CD4-positive, alpha-beta T cell treated with Interferon alpha-2 for 1 hour (primary cell): ENCODE measurements around the gene TMEM80.
"Not testable (repeated sequence)": the region's sequence is repeated elsewhere in the genome, so short reads cannot be mapped to it uniquely, and the experiment has no call there.

ENCODE experiments used
- DNase-seq, 2 donors: peaks; one replicate each; pipeline ENCODE4 v3.0.0-alpha.2; 2020 to 2022

The TMEM80 gene

DNA sequence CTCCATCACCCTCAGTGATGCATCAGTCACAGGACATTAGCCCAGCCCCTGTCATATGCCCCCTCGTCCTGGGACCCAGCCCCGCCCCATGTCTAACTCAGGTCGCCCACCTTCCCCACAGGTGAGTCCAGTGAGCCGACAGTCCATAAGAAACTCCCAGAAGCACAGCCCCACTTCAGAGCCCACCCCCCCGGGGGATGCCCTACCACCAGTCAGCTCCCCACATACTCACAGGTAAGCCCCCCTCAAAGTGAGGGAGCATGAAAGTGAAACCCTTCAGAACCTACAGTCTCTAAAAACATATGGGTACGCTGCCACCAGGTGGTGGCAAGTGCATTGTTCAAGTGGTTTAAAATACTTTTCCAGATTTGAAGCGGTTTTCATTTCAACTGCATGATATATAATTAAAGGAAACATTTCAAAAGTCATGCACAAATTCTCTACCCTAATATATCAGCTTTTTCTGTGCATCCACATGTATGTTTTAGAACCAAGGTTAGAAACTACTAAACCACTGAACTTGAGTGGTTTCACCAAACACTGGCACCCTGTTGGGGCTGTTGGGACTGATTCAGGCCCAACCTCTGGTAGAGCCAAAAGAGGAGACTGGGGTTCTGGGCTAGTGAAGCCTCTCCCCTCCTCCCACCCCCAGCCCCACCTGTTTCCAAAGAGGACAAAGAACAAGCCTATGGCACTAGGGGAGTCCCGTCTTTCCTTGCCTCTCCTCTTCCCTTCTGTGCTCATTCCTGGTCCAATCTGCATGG lies 27.7 kb downstream of the TMEM80 start:
- DNase-seq: peak; percentile 66 to 75

DNA sequence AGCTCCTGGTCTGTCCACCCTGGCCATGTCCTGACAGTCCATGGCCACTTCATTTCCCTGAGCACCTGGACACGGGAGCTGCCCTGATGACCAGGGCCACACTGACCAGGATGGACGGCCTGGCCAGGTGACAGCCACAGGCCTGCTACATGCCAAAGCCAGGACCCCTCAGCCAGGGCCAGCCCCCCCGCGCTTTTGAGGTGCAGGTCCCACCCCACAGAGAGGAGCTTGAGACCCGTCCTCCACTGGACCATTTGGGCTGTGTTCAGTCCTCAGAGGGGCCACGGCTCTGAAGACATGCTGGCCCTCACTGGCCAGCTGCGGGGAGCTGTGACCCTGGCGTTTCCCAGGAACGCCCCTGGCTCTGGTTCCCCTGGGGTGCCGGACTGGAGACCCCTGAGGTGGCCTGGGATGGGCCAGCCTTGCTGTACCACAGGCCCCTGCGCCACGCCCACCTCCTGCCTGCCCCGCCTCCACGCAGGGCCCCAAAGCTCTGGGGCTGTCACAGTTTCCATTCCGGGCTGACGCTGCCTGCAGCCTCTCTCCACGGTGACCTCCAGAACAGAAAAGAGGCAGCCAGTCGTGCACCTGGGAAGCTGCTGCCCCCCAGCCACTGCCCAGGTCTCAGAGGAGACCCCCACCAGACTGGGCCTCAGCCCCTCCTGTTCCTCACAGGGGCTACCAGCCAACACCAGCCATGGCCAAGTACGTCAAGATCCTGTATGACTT lies 28.6 kb downstream of the TMEM80 start:
- DNase-seq: no peak

GRCh38 chr11:724778-725386 lies 29.3 kb downstream of the TMEM80 start:
- no peak for DNase-seq

GRCh38 chr11:725624-726202 lies 30.1 kb downstream of the TMEM80 start:
- DNase-seq: no peak

GRCh38 chr11:726278-727220 lies 30.9 kb downstream of the TMEM80 start:
- DNase-seq: peak; percentile 37 to 60

DNA sequence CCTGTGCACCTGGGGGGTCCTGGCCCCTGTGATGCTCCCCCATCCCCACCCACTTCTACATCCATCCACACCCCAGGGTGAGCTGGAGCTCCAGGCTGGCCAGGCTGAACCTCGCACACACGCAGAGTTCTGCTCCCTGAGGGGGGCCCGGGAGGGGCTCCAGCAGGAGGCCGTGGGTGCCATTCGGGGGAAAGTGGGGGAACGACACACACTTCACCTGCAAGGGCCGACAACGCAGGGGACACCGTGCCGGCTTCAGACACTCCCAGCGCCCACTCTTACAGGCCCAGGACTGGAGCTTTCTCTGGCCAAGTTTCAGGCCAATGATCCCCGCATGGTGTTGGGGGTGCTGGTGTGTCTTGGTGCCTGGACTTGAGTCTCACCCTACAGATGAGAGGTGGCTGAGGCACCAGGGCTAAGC lies 31.7 kb downstream of the TMEM80 start:
- no peak for DNase-seq

DNA sequence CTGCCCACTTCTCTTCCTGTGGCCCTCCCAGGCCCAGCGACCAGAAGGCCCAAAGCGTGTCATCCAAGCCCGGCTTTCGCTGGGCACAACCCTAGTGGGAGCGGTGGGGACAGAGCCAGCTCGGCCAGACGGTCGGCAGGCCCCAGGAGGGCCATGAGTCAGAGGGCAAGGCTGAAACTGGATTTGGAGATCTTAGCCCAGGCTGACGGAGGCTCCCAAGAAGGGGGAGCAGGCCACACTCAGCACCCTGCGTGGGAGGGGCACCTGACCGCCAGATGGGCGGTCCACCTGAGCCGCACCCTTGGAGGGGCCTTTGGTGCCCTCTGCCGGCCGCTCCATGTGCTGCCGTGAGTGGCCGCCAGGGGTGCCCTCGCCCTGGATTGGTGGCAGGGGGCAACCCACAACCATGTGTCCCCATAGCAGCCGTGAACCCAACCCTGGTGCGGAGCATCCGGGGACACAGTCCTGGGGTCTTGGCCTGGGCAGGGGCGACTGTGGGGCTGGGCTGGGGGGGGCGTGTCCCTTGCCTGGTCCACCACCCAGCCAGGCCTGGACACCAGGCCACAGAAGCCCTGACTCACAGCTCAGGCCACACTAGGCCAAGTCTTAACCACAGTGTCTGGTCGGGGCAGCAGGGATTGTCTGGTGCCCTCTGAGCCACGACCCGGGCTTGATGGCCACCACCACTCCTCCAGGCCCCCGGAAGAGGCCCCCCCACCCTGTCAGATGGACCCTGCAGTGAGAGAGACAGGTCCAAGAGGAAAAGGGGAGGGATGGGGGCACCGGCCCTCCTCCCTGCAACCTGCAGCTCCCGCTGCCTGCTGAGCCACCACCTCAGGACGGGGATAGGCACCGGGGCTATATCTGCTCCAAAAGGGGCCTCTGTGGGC lies 32.5 kb downstream of the TMEM80 start:
- peak; percentile 78 to 86 for DNase-seq

GRCh38 chr11:728901-729491 lies 33.4 kb downstream of the TMEM80 start:
- no peak for DNase-seq

- no peak for DNase-seq
These were observed 34.0 kb downstream of the TMEM80 start for GRCh38 chr11:729492-730074.

DNA sequence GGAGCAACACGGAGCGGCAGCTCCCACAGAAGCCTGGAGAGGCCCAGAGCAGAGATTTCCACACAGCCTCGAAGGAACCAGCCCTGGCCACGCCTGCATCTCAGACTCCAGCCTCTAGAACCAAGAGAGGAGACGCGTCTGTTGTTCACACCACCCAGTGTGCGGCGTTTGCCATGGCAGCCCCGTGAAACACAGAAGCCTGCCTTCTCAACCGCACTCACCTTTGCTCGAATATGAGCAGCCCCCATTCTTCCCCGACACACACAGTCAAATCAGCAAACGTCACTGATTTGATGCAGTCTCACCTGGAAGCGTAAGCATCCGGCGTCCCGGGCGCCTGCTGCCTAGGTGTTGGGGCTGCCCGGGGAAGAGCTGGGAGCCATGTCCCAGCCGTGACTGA lies 37.5 kb downstream of the TMEM80 start:
- no peak for DNase-seq

- not testable (repeated sequence) for DNase-seq
These were observed 38.9 kb downstream of the TMEM80 start for GRCh38 chr11:734541-734940.

DNA sequence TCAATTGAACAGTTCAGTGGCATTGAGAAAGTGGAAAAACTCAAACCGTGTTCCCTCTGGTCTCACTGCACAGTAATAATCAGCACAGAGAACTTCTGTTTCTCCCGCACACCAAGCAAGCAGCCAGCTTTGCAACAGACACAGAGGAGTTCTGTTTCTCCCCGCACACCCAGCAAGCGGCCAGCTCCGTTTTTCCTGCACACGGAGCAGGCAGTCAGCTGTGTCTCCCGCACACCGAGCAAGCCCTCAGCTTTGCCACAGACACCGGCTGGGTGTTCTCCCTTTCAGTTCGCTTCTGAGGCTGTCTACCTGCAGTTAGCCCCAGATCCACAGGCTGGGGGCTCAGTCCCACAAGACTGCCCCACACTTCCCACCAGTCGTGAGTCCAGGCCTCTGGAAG lies 41.8 kb downstream of the TMEM80 start:
- no peak for DNase-seq

DNA sequence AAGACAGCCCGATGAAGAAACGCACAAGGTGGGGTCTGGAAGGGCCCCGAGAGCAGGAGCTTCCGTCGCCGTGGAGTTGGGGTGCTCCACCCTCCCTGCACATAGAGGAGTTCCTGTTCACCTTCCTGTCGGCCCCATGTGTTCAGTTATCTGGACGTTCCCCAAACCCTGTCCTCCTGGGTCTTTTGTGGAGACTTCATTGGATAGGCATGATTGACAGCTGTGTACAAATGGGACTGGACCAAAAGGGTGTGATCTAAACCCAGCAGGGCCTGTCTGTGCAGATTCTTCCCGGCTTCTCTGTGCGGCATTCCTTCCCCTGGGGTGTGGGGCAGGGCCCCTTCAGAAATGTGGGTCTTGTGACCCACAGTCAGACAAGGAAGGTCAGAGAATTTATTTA lies 42.3 kb downstream of the TMEM80 start:
- DNase-seq: not testable (repeated sequence)

DNA sequence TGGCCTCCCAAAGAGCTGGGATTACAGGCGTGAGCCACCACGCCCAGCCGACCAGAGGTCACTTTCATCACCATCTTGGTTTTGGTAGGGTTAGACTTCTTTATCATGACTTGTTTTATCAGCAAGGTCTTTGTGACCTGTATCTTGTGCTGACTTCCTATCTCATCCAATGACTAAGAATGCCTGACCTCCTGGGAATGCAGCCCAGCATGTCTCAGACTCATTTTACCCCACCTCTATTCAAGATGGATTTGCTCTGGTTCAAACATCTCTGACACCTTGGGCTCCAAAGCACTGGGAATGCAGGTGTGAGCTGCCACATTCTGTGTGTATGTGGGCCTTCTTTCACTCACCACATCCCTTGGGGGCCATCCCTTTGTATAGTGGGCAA lies 46.5 kb downstream of the TMEM80 start:
- DNase-seq: no peak

GRCh38 chr11:742571-743201 lies 47.1 kb downstream of the TMEM80 start:
- no peak for DNase-seq

DNA sequence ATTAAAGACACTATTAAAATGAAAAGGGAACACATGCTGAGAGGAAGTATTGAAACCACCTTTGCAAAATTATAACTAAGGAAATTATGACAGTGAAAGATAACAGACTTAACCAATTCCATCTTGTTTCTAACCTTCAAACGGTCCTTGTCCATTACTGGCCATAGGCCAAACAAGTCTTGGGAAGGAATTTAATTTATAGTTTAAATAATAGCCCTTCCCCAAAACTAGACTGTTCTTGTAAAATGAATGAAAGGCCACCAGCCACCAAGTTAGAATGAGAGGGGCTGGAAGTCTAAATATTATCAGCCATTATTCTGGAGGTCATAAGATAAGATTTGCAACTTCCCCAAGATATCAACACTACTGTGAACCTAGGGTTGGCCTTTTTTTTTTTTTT lies 49.8 kb downstream of the TMEM80 start:
- no peak for DNase-seq

- DNase-seq: peak in 1 of 2 donors; percentile 32
These were observed 50.9 kb downstream of the TMEM80 start for GRCh38 chr11:746289-747157.

DNA sequence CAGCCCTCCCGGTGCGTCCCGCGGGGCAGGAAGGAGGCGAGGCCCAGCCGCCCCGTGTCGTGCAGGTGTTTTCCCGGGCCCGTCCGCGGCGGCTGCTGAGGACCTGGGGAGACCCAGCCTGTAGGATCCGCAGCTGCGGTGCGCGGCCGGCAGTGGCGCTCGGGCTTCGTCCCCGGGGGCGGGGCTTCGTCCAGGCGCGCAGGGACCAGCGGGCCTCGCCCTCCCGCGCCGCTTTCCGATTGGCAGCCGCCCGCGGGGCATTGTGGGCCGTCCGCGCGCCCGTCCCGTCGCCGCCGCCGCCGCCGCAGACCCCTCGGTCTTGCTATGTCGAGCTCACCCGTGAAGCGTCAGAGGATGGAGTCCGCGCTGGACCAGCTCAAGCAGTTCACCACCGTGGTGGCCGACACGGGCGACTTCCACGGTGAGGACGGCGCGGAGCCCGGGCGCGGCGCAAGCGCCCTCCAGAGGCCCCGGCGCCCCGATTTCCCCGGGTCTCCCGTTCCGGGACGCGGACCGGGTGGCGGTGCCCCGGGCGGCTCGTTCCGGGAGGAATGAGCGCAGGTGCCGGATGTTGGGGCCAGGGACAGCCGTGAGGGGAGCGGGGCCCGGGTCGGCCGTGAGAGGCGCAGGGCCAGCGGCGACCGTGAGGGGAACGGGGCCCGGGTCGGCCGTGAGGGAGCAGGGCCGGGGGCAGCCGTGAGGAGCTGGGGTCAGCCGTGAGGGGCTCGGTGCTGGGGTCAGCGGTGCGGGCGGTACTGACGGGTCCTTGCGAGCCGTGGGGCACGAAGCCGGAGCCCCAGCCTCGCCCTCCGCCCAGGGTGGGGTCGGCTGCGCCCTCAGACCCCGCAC lies 51.8 kb downstream of the TMEM80 start, which contains the start of gene TALDO1:
TALDO1 (plus strand) TSS at position 307 of the 849 bp plus-strand sequence; CDS start at position 325, 18 bp downstream.
- DNase-seq: peak; percentile 85 to 88
